Panc1 (cell line): ENCODE results near the gene STEAP3. TPM values are rescaled to one million over a fixed set of nuclear protein-coding genes. Genes with fewer than 3 reads are reported as not detected.
A peak's percentile ranks its signal among the peaks of the same experiment; 100 is the strongest.

Experiments used
- ATAC-seq: fragments of 200-7000 bp; cut with Tn5 transposase; 2 replicates; pipeline ENCODE4 v1.9.1; 2020; ENCODE audit warnings: mild to moderate bottlenecking, moderate library complexity
- BruUV-seq: library from RNA; stranded (reverse); fragments of 400-500 nt; replicated peaks from 2 replicates; lab custom pipeline; 2021; lab: Mats Ljungman, UMichigan
- CTCF ChIA-PET: fragments of 300-600 bp; sonication (Branson Sonifier 250); formaldehyde crosslinking; loops from one replicate; lab custom pipeline; 2022; ENCODE audit warnings: antibody characterized with exemption; lab: Charles Lee
- POLR2A ChIA-PET: fragments of 300-600 bp; sonication (Branson Sonifier 250); formaldehyde crosslinking; loops from one replicate; lab custom pipeline; 2022; ENCODE audit warnings: antibody characterized with exemption; lab: Charles Lee
- DNase-seq: peaks from one replicate; pipeline ENCODE4 v3.0.0-alpha.2; 2010; ENCODE audit warnings: low read depth, low spot score
- H3K27ac ChIP-seq: 2 replicates; pipeline ENCODE4 v1.5.1; 2011; ENCODE audit warnings: mild to moderate bottlenecking, low read length, inconsistent platforms
- H3K27me3 ChIP-seq: fragments of 200-500 bp; sonication (Bioruptor generic); 2 replicates; pipeline ENCODE4 v1.6.0; 2014; ENCODE audit warnings: low read length, inconsistent platforms; ENCODE audit not compliant: control insufficient read depth, insufficient read depth
- H3K36me3 ChIP-seq: fragments of 200-500 bp; sonication (Bioruptor generic); 2 replicates; pipeline ENCODE4 v1.5.1; 2014; ENCODE audit warnings: inconsistent platforms, mild to moderate bottlenecking, low read length, moderate library complexity; ENCODE audit not compliant: control insufficient read depth, insufficient read depth
- H3K4me1 ChIP-seq: 2 replicates; pipeline ENCODE4 v1.5.1; 2011; ENCODE audit warnings: inconsistent platforms, mild to moderate bottlenecking, low read length, moderate library complexity; ENCODE audit not compliant: control insufficient read depth, insufficient read depth
- H3K4me3 ChIP-seq, 2 experiments: 2 replicates each; pipeline ENCODE4 v1.5.1; 2011 to 2012; ENCODE audit warnings: low read depth in 2 of 2, low read length in 2 of 2, mild to moderate bottlenecking in 2 of 2, inconsistent platforms in 1 of 2, moderate library complexity in 1 of 2
- H3K9me3 ChIP-seq: fragments of 200-500 bp; sonication (Bioruptor generic); 2 replicates; pipeline ENCODE4 v1.5.1; 2014; ENCODE audit warnings: low read depth, mild to moderate bottlenecking, inconsistent platforms, low read length, moderate library complexity; ENCODE audit not compliant: control insufficient read depth, insufficient read depth
- POLR2AphosphoS5 ChIP-seq: IDR thresholded peaks from 2 replicates; pipeline ENCODE4 v1.6.1; 2012; ENCODE audit warnings: mild to moderate bottlenecking, low read depth, low read length, moderate library complexity
- SIN3A ChIP-seq: IDR thresholded peaks from 2 replicates; pipeline ENCODE4 v1.6.1; 2012; ENCODE audit warnings: low read depth, mild to moderate bottlenecking, low read length, moderate library complexity, borderline replicate concordance; ENCODE audit not compliant: insufficient read depth
- TCF7L2 ChIP-seq: IDR thresholded peaks from 2 replicates; pipeline ENCODE4 v1.6.1; 2011; ENCODE audit warnings: mild to moderate bottlenecking, low read depth, low read length, inconsistent platforms
- in situ Hi-C: cut with HindIII; loops from 2 replicates; pipeline ENCODE4 v1.10.0; 2016; ENCODE audit warnings: low sequenced_read_pairs, low pct_unique_long_range_greater_than_20kb
- intact Hi-C: fragments of 100-400 bp; cut with micrococcal nuclease; formaldehyde crosslinking; loops from one replicate; pipeline ENCODE4 v1.10.0; 2022; ENCODE audit not compliant: unreplicated experiment
- total RNA-seq: library from RNA; stranded (reverse); gene quantifications from one replicate; pipeline ENCODE4 v1.2.1, GENCODE V29; 2021; ENCODE audit not compliant: unreplicated experiment
- TF ChIP-seq, protein P1 (sequence below), 2 experiments: IDR thresholded peaks; 2 replicates each; pipeline ENCODE4 v1.6.1; 2011 to 2012; ENCODE audit warnings: low read depth in 2 of 2, control low read depth in 1 of 2, low read length in 1 of 2, mild to moderate bottlenecking in 1 of 2, moderate library complexity in 1 of 2; ENCODE audit not compliant: insufficient read depth in 1 of 2
- TF ChIP-seq, protein P2 (sequence below): fragments of 450-650 bp; IDR thresholded peaks from 2 replicates; pipeline ENCODE4 v1.5.1; 2017; ENCODE audit warnings: mild to moderate bottlenecking

The STEAP3 gene
- total RNA-seq, 1 experiment from 2014 or later, result 44.8 TPM

DNA sequence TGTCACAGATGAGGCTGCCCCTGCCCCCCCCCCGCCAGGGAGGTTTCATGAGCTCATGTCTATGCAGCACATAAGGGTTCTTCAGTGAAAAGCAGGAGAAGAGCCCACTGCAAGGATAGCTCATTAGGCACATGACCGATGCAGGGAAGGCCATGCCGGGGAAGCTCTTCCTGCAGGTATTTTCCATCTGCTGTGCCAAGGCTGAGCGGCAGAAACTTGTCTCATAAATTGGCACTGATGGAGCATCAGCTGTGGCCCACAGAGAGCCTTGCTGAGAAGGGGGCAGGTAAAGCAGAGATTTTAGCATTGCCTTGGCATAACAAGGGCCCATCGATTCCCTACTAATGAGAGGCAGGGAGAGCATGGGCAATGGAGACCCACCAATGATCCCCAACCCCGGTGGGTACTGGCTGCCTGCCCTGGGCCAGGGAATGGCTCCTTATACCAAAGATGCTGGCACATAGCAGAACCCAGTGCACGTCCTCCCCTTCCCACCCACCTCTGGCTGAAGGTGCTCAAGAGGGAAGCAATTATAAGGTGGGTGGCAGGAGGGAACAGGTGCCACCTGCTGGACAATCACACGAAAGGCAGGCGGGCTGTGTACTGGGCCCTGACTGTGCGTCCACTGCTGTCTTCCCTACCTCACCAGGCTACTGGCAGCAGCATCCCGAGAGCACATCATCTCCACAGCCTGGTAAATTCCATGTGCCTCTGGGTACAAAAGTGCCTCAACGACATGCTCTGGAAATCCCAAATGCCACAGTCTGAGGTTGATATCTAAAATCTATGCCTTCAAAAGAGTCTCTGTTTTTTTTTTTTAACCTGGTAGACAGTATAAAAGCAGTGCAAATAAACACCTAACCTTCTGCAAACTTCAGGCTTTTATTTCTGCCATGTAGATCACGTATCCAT, 41.4 kb downstream of the STEAP3 start:
- Histone ChIP-seq H3K9me3 (no peaks in the 10 kb centered on the region), H3K27ac (no peak overlapping the region), H3K27me3 (no peaks in the 10 kb centered on the region), H3K36me3 (no peaks in the 10 kb centered on the region), H3K4me1 (no peaks in the 10 kb centered on the region), H3K4me3 (no peak overlapping the region)
- in situ Hi-C loops, result no loop called here
- intact Hi-C loops, result no loop called here
- TF ChIP-seq, protein P1, sequence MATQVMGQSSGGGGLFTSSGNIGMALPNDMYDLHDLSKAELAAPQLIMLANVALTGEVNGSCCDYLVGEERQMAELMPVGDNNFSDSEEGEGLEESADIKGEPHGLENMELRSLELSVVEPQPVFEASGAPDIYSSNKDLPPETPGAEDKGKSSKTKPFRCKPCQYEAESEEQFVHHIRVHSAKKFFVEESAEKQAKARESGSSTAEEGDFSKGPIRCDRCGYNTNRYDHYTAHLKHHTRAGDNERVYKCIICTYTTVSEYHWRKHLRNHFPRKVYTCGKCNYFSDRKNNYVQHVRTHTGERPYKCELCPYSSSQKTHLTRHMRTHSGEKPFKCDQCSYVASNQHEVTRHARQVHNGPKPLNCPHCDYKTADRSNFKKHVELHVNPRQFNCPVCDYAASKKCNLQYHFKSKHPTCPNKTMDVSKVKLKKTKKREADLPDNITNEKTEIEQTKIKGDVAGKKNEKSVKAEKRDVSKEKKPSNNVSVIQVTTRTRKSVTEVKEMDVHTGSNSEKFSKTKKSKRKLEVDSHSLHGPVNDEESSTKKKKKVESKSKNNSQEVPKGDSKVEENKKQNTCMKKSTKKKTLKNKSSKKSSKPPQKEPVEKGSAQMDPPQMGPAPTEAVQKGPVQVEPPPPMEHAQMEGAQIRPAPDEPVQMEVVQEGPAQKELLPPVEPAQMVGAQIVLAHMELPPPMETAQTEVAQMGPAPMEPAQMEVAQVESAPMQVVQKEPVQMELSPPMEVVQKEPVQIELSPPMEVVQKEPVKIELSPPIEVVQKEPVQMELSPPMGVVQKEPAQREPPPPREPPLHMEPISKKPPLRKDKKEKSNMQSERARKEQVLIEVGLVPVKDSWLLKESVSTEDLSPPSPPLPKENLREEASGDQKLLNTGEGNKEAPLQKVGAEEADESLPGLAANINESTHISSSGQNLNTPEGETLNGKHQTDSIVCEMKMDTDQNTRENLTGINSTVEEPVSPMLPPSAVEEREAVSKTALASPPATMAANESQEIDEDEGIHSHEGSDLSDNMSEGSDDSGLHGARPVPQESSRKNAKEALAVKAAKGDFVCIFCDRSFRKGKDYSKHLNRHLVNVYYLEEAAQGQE (IDR thresholded peaks at IDR 0.05; ENCODE audit: insufficient read depth in 1 of 2, low read depth in 2 of 2, low read length in 1 of 2), result peak in 1 of 2 experiments; percentile 22; a peak in 1 of 4 replicates
- TF ChIP-seq TCF7L2 (no peak), SIN3A (no peak), POLR2AphosphoS5 (no peak)
- TF ChIP-seq, protein P2, sequence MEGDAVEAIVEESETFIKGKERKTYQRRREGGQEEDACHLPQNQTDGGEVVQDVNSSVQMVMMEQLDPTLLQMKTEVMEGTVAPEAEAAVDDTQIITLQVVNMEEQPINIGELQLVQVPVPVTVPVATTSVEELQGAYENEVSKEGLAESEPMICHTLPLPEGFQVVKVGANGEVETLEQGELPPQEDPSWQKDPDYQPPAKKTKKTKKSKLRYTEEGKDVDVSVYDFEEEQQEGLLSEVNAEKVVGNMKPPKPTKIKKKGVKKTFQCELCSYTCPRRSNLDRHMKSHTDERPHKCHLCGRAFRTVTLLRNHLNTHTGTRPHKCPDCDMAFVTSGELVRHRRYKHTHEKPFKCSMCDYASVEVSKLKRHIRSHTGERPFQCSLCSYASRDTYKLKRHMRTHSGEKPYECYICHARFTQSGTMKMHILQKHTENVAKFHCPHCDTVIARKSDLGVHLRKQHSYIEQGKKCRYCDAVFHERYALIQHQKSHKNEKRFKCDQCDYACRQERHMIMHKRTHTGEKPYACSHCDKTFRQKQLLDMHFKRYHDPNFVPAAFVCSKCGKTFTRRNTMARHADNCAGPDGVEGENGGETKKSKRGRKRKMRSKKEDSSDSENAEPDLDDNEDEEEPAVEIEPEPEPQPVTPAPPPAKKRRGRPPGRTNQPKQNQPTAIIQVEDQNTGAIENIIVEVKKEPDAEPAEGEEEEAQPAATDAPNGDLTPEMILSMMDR, result peak; percentile 92
- peak; percentile 93 for ATAC-seq
- ChIA-PET POLR2A (no interaction called here), CTCF (interaction anchor here (0.6 kb wide), 1 partner anchor 215 kb away, joined by 8 read pairs; no protein-coding TSS in a partner anchor)
- BruUV-seq, result no TSS peak
- DNase-seq, result peak; percentile 28

DNA sequence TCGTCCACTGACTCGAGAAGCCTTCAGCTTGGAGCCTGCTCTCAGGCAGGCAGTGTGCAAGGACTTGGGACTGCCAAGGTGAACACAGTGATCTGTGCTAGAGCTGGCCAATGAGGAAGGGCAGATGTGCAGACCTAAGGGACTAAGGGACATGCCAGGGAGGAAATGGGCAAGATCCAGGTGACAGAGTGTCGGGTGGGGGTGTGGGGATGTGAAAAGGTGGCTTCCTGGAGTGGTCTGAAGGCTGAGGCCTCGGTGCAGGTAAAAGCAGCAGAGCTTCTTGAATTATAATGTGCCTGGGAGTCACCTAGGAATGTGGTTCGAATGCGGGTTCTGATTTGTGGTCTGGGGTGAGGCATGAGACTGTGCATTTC, 42.0 kb downstream of the STEAP3 start:
- intact Hi-C loops, result no loop called here
- H3K36me3 ChIP-seq, result no peaks in the 10 kb centered on the region
- POLR2A ChIA-PET, result interaction anchor here (0.5 kb wide), 1 partner anchor 22 kb away, joined by 3 read pairs; no protein-coding TSS in a partner anchor
- CTCF ChIA-PET, result no interaction called here
- ATAC-seq (no peak), DNase-seq (no peak)
- no peak for TF ChIP-seq SIN3A
- TF ChIP-seq, protein P1 (IDR thresholded peaks at IDR 0.05; ENCODE audit: insufficient read depth in 1 of 2, low read depth in 2 of 2, low read length in 1 of 2), result no peak
- TF ChIP-seq, protein P2, result no peak
- TF ChIP-seq POLR2AphosphoS5, result no peak
- no peak for TF ChIP-seq TCF7L2
- H3K4me3 ChIP-seq, result no peak overlapping the region
- no TSS peak for BruUV-seq
- no peaks in the 10 kb centered on the region for H3K27me3 ChIP-seq
- no peaks in the 10 kb centered on the region for H3K9me3 ChIP-seq
- in situ Hi-C loops, result no loop called here
- H3K4me1 ChIP-seq, result no peaks in the 10 kb centered on the region
- no peak overlapping the region for H3K27ac ChIP-seq
